GM21619 (cell line): ENCODE results near the gene E2F1.

Experiments used
- ATAC-seq: cut with Tn5 transposase; IDR thresholded peaks from one replicate; pipeline ENCODE4 v1.9.1; 2021; ENCODE audit not compliant: unreplicated experiment

The E2F1 gene, protein sequence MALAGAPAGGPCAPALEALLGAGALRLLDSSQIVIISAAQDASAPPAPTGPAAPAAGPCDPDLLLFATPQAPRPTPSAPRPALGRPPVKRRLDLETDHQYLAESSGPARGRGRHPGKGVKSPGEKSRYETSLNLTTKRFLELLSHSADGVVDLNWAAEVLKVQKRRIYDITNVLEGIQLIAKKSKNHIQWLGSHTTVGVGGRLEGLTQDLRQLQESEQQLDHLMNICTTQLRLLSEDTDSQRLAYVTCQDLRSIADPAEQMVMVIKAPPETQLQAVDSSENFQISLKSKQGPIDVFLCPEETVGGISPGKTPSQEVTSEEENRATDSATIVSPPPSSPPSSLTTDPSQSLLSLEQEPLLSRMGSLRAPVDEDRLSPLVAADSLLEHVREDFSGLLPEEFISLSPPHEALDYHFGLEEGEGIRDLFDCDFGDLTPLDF

DNA sequence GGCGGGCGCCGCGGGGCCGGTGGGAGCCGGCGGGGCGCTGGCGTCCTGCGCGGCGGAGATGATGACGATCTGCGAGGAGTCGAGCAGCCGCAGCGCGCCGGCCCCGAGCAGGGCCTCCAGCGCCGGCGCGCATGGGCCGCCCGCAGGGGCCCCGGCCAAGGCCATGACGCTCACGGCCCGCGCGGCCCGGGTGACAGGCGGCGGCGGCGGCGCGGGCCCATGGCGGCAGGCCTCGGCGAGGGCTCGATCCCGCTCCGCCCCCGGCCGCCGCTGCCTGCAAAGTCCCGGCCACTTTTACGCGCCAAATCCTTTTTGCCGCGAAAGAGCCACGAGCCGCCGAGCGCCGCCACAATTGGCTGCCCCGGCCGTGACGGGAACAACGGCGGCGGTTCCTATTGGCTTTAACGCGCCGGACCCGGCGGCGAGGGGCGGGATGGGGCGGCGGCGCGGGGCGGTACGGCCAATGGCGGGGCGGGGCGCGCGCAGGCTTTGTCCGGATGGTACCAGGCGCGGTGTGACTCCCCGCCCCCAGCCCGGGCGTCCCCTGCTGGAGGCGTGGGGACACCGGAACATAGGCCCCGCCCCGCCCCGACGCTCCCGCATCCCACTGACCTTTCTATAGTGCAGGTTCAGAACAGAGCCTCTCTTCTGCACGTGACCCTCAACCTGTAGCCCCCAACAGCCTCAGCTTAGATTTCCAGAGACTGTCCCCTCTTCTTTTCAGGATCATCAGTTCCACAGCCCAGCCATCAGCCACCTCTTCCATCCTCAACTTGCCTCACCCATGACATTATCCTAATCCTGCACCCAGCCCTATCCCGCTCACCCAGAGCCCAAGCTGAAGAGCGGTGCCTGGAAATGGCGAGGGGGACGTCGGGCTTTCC, at the start of gene E2F1:
E2F1 (minus strand) TSS at position 286 of the 884 bp plus-strand sequence; CDS start at position 165, 121 bp downstream.
- peak; percentile 68 for ATAC-seq

DNA sequence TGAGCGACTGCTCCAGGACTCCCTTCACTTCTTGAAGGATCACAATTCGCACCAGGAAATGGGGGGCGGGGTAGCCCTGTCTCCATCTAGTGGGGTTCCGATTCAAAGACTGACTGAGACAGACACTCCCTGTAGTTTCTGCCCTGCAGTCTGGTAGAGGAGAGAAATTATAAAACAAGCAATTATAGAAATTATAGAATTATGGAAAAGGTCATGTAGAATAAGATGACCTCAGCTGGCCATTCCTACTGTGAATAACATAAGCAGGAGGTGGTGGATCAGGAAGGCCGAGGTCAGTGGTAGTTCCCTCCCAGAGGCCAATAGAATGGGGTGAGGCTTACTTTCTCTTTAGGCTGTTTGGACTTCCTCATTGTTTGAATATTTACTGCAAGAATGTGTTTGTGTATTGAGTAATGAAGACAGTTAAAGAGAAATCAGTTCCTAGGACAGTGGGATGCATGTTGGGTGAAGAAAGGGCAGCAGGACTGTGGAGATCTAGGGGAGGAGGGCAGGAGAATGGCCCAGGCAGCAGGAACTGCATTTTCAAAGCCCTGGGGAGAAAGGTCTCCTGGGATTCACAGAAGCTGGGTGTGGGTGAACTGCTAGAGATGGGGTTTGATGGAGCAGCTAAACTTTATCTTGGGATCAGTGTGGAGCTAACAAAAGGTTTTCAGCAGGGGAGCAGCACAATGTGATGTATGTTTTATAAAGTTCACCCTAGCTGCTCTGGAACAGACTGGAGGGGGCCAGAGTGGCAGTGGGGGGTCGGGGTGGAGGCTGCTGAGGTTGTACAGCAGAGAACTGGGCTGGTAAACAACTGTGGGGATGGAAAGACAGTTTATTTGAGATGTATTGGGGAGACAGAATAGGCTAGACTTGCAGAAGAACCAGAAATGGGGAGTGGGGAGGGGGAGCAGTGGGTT, 47.7 kb upstream of the E2F1 start:
- ATAC-seq = no peak

DNA sequence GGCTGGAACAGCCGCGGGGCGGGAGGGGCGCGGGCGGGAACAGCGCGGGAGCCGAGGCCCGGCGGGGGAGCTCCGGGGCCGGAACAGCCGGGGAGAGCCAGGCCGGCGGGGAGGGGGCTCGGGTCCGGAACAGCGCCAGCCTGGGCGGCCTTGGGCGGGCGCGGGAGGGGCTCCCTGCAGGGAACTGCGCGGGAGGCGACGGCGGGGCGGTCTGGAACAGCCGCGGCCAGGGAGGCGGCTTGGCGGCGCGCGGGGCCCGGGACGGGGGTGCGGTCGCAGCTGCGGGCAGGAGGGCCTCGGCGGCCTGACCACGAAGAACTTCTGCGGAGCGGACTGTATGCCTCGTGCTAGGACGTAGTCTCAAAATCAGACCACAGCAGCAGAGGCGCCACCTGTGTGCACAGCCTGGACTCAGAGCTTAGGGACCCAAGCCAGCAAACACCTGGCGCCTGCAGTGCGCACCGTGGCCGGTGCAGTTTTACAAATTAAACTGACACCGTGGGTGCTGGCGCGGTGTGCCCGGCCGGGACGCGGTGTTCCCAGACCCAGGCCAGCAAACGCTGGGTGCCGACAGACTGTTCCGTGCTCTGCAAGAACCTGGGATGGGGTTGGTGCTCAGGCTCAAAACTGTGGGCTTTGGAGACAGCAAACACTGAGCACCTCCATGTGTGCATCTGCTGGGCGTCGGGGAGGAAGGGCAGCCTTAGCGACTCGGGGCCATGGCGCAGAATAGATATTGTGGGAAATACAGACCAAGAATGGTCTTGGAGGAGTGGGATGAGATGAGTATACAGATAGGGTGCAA, 46.2 kb upstream of the E2F1 start:
- peak; percentile 55 for ATAC-seq

DNA sequence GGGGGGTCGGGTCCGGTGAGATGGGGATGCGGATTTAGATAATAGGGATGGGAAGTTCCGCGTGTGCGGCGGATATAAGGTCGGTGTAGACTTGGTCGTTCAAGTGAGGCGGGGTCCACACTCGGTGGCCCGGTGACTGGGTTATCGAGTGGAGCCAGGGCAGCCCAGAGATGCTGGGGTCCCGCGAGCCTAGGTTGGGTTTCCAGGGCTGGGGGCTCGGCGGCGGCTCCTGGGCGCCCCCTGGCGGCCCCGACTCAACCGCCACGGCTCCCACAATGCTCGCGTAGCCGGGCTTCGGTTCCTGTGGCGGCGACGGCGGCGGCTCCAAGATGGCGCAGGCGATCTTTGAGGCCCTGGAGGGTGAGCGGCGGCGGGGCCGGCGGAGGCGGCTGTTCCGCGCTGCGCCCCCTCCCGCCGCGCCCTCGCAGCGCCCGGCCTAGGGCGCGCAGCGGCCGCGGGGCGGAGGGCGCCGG, 45.5 kb upstream of the E2F1 start, which contains the start of gene ZNF341:
ZNF341 (plus strand) TSS at position 304 of the 473 bp plus-strand sequence; CDS start at position 330, 26 bp downstream.
- ATAC-seq = peak; percentile 49

DNA sequence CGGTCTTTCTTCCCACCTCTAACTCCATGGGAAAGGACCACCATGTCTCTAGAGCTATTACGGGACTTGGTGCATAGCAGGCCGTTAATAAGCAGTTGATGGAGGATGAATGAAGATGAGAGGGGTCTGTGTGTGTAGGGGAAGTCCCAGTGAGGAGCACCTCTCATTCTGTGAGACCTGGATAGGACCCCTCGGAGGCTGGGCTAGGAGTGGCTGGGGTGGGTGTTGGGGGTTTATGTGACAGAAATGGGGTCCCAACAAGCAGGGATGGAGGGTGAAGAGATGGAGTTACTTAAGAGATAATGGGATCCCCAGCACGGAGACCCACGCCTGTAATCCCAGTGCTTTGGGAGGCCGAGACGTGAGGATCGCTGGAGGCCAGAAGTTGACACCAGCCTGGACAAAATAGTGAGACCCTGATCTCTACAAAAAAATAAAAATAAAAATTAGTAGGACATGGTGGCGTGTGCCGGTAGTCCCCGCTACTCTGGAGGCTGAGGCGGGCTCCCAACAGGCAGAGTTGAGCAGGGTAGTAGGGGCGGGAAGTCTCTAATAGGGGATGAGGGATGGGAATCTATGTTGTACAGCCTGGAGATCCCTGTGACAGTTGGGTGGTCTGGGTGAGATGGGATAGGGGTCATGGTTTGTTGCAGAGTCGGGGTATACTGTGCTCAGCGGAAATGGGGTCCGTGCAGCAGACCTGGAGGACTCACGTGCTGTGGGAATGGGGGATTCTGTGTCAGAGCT, 44.9 kb upstream of the E2F1 start:
- ATAC-seq = no peak

DNA sequence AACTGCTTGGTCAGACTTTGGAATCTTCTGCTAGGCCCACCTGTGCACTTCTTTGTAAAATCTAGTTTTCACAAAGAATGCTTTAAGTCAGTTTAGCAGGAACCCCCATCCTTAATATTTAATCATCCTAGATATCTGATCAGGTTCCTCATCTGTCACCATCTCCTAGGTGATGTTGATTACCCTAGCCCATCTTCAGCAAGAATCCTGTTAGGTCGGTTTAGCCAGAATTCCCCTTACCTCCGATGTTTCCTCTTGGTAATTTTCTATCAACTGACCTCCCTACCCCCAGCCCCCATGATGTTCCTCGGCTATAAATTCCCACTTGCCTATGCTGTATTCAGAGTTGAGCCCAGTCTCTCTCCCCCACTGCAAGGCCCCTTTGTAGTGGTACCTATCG, 42.9 kb upstream of the E2F1 start:
- no peak for ATAC-seq

DNA sequence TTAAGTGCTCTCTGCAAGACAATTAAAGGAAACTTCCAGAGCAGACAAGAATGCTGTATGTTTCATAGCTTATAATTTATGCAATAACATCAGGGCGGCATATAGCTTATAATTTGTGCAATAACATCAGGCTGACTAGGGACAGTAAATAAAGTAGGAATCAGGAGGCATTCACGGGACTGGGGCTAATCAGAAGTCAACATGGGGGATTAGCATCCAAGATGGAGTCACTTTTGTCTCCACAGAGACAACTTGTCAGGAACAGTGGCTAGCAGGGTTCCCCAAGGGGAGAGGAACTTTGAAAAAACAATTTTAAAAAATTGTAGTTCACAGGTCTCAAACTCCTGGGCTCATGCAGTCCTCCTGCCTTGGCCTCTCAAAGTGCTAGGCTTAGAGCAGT, 42.3 kb upstream of the E2F1 start:
- no peak for ATAC-seq

DNA sequence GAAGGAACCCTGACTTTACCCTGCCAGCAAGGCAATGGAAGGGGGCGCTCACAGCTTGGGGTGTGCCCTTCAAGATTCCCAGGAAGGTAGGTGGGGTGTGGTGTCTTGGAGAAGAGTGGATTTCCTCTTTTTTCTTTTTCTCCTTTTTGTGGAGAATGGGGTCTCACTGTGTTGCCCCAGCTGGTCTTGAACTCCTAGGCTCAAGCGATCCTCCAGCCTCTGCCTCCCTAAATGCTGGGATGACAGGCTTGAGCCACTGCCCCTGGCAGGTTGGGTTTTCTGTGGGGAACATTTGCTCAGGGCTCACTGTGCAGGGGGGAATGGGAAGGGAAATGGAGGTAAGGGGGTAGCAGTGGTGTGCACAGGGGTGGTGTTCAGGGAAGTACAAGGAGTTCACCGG, 41.6 kb upstream of the E2F1 start:
- ATAC-seq = no peak

DNA sequence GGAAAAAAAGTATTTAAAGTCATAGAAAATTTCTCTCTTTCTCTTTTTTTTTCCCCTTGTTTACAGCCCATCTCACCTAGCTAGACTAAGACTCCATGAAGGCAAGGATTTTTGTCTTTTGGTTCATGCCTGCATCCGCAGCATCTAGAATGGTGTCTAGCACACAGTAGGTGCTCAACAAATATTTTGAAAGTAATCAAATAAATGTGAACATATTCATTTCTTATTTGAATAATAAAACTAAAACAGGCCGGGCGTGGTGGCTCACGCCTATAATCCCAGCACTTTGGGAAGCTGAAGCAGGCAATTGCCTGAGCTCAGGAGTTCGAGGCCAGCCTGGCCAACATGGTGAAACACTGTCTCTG, 40.9 kb upstream of the E2F1 start:
- no peak for ATAC-seq

DNA sequence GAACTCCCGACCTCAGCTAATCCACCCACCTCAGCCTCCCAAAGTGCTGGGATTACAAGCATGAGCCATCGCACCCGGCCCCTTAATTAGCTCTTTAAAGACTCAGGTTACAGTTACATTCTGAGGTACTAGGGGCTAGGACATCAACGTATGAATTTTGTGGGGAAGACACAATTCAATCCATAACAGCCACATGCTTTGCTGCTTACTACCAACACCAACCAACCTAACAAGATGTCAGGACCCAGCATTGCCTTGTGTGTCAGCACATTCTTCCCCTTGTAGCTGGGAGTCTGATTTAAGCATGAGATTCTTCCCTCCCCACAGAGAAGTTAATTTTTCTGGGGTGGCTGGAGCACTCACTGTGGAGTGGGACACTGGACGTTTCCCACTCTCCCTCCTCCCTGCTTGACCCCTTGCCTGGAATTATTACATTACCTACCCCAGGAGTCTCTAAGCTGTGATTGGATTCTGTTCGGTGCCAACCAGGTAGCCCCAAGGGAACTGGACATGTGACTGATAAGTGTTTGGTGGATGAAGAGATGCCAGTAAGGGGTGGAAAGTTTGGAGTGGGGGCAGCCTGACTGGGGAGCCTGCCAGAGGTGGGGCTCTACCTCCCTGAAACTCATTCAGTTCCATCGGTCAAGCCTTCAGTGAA, 39.6 kb upstream of the E2F1 start:
- ATAC-seq = no peak

DNA sequence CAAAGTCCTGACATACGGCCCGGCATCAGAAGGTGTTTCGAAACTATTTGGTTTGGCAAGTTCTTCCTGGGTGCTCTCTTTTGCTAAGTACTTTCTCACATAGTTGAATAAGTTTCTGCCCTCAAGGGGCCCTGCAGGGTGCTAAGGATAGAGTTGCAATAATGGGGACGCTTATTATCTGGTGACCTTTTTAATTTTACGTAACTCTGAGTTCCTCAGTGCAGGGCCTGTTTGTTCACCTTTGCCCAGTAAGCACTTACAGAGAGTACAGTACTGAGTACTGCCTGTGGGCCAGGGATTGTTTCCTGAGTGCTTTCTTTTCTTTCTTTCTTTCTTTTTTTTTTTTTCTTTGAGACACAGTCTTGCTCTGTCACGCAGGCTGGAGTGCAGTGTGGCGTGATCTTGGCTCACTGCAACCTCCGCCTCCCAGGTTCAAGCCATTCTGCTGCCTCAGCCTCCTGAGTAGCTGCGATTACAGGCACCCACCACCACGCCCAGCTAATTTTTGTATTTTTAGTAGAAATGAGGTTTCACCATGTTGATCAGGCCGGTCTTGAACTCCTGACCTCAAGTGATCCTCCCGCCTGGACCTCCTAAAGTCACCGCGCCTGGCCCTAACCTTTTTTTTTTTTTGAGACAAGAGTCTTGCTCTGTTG, 38.4 kb upstream of the E2F1 start:
- ATAC-seq = no peak

DNA sequence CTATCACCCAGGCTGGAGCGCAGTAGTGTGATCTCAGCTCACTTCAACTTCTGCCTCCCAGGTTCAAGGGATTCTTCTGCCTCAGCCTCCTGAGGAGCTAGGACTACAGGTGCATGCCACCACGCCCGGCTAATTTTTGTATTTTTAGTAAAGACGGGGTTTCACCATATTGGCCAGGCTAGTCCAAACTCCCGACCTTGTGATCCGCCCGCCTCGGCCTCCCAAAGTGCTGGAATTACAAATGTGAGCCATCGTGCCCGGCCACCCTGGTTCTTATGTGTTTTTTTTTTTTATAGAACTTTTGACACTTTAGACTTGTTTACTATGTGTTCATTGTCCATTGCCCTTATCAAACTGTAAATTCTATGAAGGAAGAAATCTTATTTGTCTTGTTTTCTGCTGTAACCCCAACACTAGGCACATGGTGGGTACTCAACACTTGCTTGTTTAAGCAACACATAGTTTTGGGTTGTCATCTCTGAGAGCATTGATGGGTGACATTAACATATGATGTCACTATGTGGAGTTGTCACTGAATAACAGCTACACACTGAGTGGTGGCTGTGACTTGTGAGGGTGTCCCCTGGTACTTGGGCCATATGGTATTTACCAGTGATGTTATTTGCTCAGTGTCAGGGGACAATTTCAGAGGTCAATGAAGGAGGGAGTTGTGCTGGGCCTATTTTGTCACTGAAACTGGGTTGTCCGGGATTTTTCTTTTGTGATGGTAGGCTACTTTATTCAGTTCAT, 35.4 kb upstream of the E2F1 start:
- no peak for ATAC-seq

DNA sequence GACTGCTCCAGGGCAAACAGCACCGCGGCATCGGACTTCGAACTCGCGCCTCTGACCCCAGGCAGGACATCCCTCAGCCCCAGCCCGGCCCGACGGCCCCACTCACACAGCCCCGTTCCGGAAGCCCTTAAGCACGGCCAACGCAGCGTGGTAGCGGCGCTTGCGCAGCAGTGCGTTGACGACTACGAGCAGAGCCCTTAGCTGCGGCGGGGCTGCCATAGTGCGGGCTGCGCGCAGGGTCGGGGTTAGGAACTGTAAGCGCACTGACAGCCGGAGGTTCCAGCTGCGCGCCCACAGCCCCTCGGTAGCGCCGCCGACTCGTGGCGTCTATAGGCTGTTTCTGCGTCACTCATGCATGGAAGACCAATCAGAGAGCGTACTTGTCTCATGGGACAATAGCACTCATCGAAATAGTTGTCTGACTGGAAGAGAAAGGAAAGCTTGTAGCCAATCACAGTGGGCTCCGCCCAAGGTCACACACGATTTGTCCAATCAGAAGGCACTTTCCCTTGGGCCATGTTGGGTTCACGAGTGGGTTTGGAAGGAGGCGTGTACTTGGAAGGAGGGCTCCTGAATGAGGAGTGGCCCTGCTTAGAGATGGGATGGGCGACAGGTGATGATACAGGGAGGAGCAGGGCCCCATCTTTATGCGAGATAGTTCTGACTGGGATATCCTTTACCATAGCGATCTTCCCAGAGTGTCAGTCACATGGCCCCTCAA, 34.0 kb upstream of the E2F1 start, which contains the start of gene PXMP4:
PXMP4 (minus strand) TSS at position 322 of the 721 bp plus-strand sequence; CDS start at position 219, 103 bp downstream.
- ATAC-seq = peak; percentile 92

DNA sequence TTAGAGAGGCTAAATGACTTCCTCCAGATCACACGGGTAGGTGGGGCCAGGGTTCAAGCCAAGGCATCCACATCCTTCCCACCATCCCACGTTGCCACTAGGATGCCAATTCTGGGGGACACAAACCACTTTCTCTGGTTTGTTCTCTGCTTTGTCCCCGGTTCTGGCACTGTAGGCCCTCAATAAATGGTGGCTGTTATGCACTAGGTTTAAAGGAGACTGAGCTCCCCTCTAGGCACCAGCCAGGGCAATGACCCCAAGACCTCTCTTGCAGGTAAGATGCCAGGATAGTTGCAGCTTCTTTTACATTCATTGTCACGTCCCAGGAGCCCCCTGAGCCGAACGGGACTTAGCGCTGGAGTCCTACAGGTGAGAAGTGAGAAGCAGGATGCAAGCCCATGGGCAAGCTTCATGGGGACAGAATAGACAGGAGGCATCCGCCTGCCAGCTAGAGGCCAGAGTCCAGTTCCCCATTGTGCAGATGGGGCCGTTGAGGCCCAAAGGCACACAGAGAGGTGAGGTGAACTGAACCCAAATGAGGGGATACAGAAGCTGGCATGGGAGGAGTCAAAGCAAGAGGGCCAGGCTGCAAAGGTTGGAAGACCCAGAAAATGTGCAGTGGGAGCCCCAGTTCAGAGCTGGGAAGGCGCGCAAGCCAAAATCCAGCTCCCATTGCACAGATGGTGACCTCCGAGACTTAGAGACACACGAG, 33.2 kb upstream of the E2F1 start:
- no peak for ATAC-seq

DNA sequence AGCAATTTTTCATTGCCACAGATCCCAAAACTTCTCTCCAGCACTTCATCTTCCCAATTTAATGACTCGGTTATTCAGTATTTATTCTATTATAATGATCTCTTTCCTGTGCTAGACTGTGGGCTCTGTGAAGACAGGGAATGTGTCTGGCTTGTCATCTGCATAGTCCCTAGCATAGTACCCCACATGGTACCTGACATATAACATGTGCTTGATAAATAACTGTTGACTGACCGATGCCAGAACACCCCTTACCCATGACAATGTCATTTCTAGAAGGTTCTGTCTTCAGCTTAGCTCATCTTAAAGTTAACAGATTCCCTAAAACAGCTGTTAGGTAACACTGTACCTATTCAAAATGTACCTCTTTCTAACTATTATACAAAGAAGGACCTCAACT, 30.3 kb upstream of the E2F1 start:
- ATAC-seq = no peak

DNA sequence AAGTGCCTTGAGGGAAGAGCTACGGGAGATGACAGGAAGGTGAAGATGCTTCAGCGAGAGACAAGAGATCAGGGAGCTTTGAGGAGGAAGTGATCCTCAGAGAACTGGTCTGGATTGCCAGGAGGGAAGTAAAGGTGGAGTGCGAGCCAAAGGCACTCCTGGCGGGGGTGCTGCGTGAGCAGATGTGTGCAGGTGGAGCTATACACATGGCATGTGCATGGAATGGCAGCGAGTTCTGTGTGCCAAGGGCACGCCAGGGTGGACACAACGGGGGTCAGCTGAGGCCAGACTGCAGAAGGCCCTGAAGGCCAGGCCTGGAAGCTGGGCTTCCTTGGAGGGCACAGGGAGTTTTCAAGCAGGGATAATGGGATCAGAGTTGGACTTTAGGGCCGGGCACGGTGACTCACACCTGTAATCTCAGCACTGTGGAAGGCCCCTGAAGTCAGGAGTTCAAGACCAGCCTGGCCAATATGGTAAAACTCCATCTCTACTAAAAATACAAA, 27.7 kb upstream of the E2F1 start:
- no peak for ATAC-seq
